Measurements from ENCODE around the gene SLC14A1.

GRCh38 chr18:45689396-45689795 is 34.6 kb upstream of the SLC14A1 start:
- no peak for TF ChIP-seq CTCF (conservative IDR thresholded peaks at IDR 0.05)
- no peak for TF ChIP-seq EZH2 (IDR thresholded peaks at IDR 0.05; ENCODE audit: low read depth)
